SK-N-SH treated with all-trans-retinoic acid at 6 μM for 48 hours (cell line): ENCODE results near the gene FBXO31.

Experiments used
- ATAC-seq: fragments of 200-7000 bp; cut with Tn5 transposase; 3 replicates; pipeline ENCODE4 v1.9.1; 2020; ENCODE audit warnings: mild to moderate bottlenecking, moderate library complexity
- ARNTL ChIP-seq: fragments of 450-650 bp; formaldehyde crosslinking; IDR thresholded peaks from 2 replicates; pipeline ENCODE4 v1.5.0; 2020; ENCODE audit warnings: low read depth, mild to moderate bottlenecking, moderate library complexity, borderline replicate concordance
- BACH2 ChIP-seq: fragments of 250-450 bp; sonication (Bioruptor Pico); IDR thresholded peaks from 2 replicates; pipeline ENCODE4 v1.9.0; 2021; ENCODE audit warnings: mild to moderate bottlenecking, borderline replicate concordance
- CREB5 ChIP-seq: fragments of 250-450 bp; sonication (Bioruptor Pico); IDR thresholded peaks from 2 replicates; pipeline ENCODE4 v1.5.1; 2020; ENCODE audit warnings: low read depth, mild to moderate bottlenecking, moderate library complexity
- CSDC2 ChIP-seq: fragments of 250-450 bp; sonication (Bioruptor Pico); IDR thresholded peaks from 2 replicates; pipeline ENCODE4 v1.5.0; 2020; ENCODE audit warnings: mild to moderate bottlenecking, moderate library complexity
- CSRNP3 ChIP-seq: fragments of 250-450 bp; sonication (Bioruptor Pico); IDR thresholded peaks from 2 replicates; pipeline ENCODE4 v1.5.1; 2021; ENCODE audit warnings: mild to moderate bottlenecking, moderate library complexity
- ESRRG ChIP-seq: fragments of 250-450 bp; sonication (Bioruptor Pico); IDR thresholded peaks from 2 replicates; pipeline ENCODE4 v1.6.1; 2021; ENCODE audit warnings: mild to moderate bottlenecking
- GLIS3 ChIP-seq: fragments of 250-450 bp; sonication (Bioruptor Pico); IDR thresholded peaks from 2 replicates; pipeline ENCODE4 v1.5.0; 2020; ENCODE audit warnings: mild to moderate bottlenecking, moderate library complexity
- ISL1 ChIP-seq: fragments of 250-450 bp; sonication (Bioruptor Pico); IDR thresholded peaks from 2 replicates; pipeline ENCODE4 v2.1.2; 2022; ENCODE audit warnings: mild to moderate bottlenecking, moderate library complexity
- OSR1 ChIP-seq: fragments of 250-450 bp; sonication (Bioruptor Pico); IDR thresholded peaks from 2 replicates; pipeline ENCODE4 v1.8.0; 2022; ENCODE audit warnings: moderate library complexity, mild to moderate bottlenecking, inconsistent platforms
- PATZ1 ChIP-seq: fragments of 250-450 bp; sonication (Bioruptor Pico); IDR thresholded peaks from 2 replicates; pipeline ENCODE4 v1.8.0; 2020; ENCODE audit warnings: mild to moderate bottlenecking, moderate library complexity, borderline replicate concordance
- POU6F1 ChIP-seq: fragments of 250-450 bp; sonication (Bioruptor Pico); IDR thresholded peaks from 2 replicates; pipeline ENCODE4 v1.8.0; 2021; ENCODE audit warnings: low read depth, mild to moderate bottlenecking, moderate library complexity, borderline replicate concordance
- PPARA ChIP-seq: fragments of 250-450 bp; sonication (Bioruptor Pico); IDR thresholded peaks from 2 replicates; pipeline ENCODE4 v1.5.0; 2020; ENCODE audit warnings: mild to moderate bottlenecking, borderline replicate concordance
- RARB ChIP-seq: fragments of 250-450 bp; sonication (Bioruptor Pico); IDR thresholded peaks from 2 replicates; pipeline ENCODE4 v1.8.0; 2021; ENCODE audit warnings: mild to moderate bottlenecking, moderate library complexity
- SNAI2 ChIP-seq: fragments of 250-450 bp; sonication (Bioruptor Pico); IDR thresholded peaks from 2 replicates; pipeline ENCODE4 v1.5.0; 2020; ENCODE audit warnings: mild to moderate bottlenecking, moderate library complexity
- TCF4 ChIP-seq: fragments of 250-450 bp; sonication (Bioruptor Pico); IDR thresholded peaks from 2 replicates; pipeline ENCODE4 v1.8.0; 2021; ENCODE audit warnings: mild to moderate bottlenecking, moderate library complexity, borderline replicate concordance
- ZC3H10 ChIP-seq: fragments of 250-450 bp; sonication (Bioruptor Pico); IDR thresholded peaks from 2 replicates; pipeline ENCODE4 v1.5.1; 2021; ENCODE audit warnings: mild to moderate bottlenecking, moderate library complexity
- ZFP3 ChIP-seq: fragments of 250-450 bp; sonication (Bioruptor Pico); IDR thresholded peaks from 2 replicates; pipeline ENCODE4 v1.5.0; 2020; ENCODE audit warnings: mild to moderate bottlenecking, moderate library complexity
- ZFP30 ChIP-seq: fragments of 450-650 bp; formaldehyde crosslinking; IDR thresholded peaks from 2 replicates; pipeline ENCODE4 v1.5.0; 2022; ENCODE audit warnings: mild to moderate bottlenecking, moderate library complexity
- ZNF70 ChIP-seq: fragments of 450-650 bp; formaldehyde crosslinking; IDR thresholded peaks from 2 replicates; pipeline ENCODE4 v1.5.0; 2020; ENCODE audit warnings: mild to moderate bottlenecking, moderate library complexity
- ZNF8 ChIP-seq: fragments of 450-650 bp; formaldehyde crosslinking; IDR thresholded peaks from 2 replicates; pipeline ENCODE4 v1.5.0; 2020; ENCODE audit warnings: mild to moderate bottlenecking, moderate library complexity

The FBXO31 gene

GRCh38 chr16:87383505-87384161 is at the start of gene FBXO31:
FBXO31 (minus strand) TSS chr16:87383776; CDS start chr16:87383744, 32 bp downstream.
- peak; percentile 77 for ATAC-seq
- no peak for TF ChIP-seq RARB (CRISPR knock-in tag)

GRCh38 chr16:87432330-87432915 is 48.8 kb upstream of the FBXO31 start:
- TF ChIP-seq CSRNP3 (CRISPR knock-in tag), result no peak
- no peak for TF ChIP-seq ZNF8 (CRISPR knock-in tag)
- no peak for TF ChIP-seq ZFP3 (CRISPR knock-in tag)
- TF ChIP-seq POU6F1, result no peak
- TF ChIP-seq OSR1, result no peak
- no peak for TF ChIP-seq ESRRG
- no peak for TF ChIP-seq BACH2 (CRISPR knock-in tag)
- TF ChIP-seq SNAI2 (CRISPR knock-in tag), result no peak
- ATAC-seq, result peak; percentile 13

- peak; percentile 84 for ATAC-seq
- TF ChIP-seq TCF4 (no peak), POU6F1 (no peak), PATZ1 (CRISPR knock-in tag) (no peak), BACH2 (CRISPR knock-in tag) (no peak), PPARA (CRISPR knock-in tag) (no peak), CSDC2 (CRISPR knock-in tag) (no peak), ZFP3 (CRISPR knock-in tag) (no peak), ZC3H10 (CRISPR knock-in tag) (no peak), CSRNP3 (CRISPR knock-in tag) (no peak), ZNF8 (CRISPR knock-in tag) (no peak), ISL1 (no peak), SNAI2 (CRISPR knock-in tag) (no peak), GLIS3 (CRISPR knock-in tag) (no peak)
Measured at GRCh38 chr16:87431926-87432325, 48.4 kb upstream of the FBXO31 start.

GRCh38 chr16:87426423-87427215 is 43.0 kb upstream of the FBXO31 start:
- ATAC-seq, result no peak
- TF ChIP-seq ZFP30 (CRISPR knock-in tag) (no peak), ZNF70 (CRISPR knock-in tag) (no peak), OSR1 (no peak), ARNTL (no peak), ZC3H10 (CRISPR knock-in tag) (no peak), ZFP3 (CRISPR knock-in tag) (no peak), CREB5 (CRISPR knock-in tag) (no peak), CSDC2 (CRISPR knock-in tag) (no peak), PATZ1 (CRISPR knock-in tag) (no peak)
